Activated naive CD4-positive, alpha-beta T cell treated with Interleukin-2 at 50 U/mL for 16 hours (primary cell): Measurements from ENCODE around the gene GPR63.

Source experiments
- DNase-seq: peaks from one replicate; pipeline ENCODE4 v3.0.0-alpha.2; 2020

GPR63 gene

DNA sequence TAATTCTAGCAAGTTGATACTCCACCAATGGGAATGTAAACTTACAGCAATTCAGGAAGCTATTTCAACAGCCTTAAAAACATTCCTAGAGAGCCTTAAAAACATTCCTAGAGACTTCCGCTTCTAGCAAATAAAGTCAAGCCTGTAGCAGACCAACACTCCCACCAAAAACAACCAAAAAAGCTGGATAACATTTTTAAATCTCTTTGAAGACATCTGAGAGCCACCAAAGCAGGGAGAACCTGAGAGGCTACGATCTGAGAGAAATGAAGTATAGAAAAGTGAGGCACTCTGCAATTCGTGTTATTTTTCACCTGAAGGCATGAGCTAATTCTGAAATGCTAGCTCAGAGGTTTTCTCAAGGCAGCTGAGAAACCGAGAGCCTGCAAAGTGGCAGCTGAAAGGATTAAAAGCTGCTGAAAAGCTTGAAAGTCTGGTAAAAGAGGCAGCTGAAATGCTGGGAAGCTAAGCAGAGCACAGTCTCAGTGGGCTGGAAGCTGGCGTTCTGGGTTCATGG is 20.9 kb downstream of the GPR63 start:
- no peak for DNase-seq

DNA sequence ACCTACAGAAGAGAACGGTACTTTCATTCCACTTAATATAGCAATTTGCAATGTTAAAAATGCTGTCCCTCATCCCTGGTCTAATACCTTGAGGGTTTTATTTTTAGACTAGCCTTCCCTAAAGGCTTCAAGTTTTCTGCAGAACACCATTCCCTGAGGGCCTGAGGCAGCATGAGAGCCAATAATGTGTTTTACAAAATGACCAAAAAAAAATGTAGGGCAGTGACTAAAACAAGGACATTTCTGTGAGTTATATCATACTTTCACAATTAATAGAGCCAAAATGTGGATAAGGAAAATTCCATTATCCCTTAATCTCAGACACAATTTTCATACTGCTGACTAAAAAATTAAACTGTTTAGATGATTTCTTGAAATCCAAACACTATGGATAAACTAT is 22.7 kb downstream of the GPR63 start:
- no peak for DNase-seq

DNA sequence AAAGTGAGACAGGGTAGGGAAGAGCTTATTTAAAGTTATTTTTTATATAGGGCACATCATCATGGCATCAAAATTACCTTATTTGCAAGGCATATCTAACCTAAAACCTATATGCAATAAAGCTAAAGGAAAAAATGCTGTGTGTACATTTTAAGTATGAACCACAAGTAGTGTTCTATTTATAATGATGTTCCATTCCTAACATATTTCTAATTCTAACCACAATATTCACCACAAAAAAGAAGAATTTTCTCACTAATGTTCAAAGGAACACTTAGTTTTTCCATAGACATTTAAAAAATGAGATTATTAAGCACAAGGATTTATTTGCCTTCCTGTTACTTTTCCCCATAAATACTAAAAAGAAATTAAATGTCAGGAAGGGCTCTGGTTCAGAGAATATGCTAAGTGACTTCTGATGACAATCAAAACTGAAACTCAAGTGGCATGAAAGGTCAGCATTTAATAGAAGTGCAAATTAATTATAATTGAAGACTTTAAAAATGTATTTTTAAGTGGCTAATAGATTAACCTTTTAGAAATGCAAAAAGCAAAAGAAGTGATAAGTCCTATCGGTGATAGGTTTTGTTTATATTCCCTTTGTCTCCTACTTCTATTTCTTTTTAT is 25.1 kb downstream of the GPR63 start:
- DNase-seq: no peak

DNA sequence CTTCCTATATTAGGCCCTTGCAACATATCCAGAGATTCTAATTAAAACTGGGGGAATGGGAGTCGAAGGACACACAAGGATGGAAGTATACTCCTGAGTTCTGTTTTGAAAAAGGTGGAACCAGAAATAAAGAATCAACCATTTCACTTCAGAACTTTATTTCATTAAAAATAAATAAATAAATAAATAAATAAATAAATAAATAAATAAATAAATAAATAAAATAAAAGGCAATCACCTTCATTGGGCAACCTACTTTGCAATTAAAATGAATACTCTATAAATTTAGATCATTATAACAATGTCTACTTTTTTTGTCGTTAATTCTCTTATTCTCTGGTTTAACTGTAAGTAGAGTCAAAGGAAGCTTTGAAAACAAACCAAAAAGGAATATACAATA is 25.6 kb downstream of the GPR63 start:
- no peak for DNase-seq

DNA sequence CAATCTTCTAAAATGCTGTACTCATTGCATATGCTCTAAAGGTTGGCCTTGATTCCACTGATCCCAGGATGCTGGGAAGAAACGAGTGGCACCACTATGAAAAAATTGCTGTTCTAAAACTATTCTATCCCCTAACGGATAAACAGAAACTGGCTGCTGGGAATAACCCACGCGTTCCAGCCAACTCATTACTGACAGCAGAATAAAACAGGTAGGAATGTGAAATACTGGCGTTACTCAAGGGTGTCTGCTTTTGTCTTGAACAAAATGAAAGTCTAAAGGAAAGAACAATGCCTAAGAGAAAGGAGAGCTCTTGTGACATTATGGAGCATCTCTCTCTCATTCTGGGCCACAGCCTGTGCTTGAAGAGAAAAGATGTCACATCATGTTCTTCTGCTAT is 26.1 kb downstream of the GPR63 start:
- no peak for DNase-seq

DNA sequence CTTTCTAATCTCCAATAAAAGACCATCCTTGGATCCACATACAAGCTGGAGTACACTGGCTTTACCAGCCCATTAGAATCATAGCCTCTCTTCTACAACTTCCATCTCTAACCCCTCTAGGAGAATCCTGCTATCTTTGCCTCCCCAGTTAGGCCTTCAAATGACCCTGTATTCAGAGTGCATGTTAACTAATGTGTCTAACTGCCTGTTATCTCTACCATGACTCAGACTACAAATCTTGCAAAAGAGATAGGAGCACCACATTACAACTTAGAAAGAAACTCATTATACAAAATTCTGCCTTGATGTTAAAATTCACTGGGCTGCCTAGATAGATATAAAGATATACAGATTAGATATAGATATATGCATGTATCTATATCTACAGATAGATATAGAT is 28.2 kb downstream of the GPR63 start:
- DNase-seq: no peak

DNA sequence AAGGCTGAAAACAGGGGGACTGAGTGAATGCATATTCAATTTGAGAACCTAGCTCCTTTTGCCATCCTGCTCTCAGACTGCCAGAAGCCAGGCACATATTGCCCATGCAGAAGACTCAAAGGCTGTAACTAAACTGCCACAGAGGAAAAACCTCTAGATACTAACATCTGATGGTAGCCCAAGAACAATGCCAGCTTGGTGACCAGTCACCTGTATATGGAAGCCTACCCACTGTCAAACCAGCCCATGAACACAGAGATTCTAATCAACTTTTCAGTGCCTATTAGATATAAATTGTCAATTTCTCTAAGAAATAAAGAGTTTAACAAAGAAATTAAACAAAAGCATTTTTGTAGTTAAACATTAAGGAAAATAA is 34.2 kb downstream of the GPR63 start:
- no peak for DNase-seq

DNA sequence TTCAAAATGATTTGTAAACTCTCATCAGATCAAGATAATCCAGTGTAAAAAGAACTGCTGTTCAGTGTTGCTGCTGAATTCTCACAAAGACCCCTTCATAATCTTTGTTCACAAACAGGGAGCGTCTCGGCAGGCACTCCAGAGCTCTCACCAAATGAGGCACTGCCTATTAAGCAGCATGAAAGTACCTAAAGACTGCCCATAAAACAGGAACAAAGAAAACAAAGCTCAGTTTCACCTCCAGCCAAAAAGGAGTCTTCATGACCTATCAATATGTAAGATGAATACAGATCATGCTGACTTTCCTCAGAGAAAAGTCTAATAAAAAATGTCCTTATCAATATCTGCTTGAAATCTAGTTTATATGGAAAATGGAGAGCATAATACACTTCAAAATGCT is 41.8 kb downstream of the GPR63 start:
- no peak for DNase-seq

DNA sequence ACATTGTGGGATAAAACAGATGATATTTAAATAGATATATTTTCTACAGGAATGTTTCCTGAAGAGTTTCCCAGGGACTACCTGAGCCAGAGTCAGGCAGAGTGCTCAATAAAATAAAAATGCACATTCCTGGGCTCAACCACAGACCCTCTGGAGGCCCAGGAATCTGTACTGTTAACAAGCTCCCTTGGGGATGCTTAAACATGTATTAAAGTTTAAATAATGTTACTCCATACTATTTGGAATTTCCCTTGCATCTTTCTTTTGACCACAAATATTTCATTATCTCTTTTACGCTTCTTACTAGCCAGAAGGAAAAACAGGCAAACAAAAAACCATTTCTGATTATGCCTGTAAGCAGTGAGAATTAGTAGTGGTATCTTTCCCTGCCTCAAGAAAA is 42.3 kb downstream of the GPR63 start:
- DNase-seq: no peak

DNA sequence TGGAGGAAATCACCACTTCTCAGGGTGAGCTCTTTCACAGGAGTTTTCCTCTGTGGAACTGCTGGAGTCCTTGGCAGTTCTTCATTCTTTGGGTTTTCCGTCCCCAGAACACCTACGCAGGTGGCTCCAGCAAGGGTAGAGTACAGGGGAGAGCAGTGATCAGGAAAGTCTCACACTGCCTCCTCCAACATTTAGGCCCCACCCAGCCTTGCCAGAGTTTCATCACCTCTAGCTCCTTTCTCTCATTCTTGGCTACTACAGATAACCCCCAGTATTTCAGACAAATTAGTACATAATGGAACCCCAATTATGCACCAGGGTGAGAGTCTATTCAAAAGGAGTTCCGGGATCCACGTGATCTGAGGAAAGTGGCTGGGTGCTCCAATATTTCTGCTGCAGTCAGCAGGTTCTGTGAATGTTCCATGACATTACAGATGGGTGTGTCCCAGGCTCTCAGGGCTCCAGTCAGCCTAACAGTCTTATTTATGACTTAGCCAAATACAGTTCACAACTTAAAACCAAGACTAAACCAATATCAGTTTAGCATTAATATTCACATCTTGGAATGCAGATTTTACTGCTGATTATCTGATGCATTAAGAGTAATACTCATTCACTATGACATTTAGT is 44.6 kb downstream of the GPR63 start:
- no peak for DNase-seq

DNA sequence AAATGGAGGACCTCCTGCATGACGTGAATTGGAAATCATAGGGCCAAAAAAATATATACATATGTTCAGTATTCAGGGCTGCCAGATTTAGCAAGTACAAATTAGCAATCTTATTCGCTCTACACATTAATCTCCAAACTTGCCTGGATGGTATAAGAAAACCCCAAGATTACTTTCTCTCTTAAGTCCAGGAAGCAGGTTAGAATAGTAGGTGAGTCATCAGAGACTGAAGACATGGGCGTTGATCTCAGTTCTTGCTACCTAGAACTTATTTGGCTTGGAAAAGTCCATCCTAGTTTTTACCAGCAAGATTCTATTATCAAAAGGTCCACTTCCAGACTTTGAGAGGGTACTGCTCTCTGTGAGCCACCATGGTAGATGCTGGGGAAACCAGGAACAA is 47.4 kb downstream of the GPR63 start:
- no peak for DNase-seq

DNA sequence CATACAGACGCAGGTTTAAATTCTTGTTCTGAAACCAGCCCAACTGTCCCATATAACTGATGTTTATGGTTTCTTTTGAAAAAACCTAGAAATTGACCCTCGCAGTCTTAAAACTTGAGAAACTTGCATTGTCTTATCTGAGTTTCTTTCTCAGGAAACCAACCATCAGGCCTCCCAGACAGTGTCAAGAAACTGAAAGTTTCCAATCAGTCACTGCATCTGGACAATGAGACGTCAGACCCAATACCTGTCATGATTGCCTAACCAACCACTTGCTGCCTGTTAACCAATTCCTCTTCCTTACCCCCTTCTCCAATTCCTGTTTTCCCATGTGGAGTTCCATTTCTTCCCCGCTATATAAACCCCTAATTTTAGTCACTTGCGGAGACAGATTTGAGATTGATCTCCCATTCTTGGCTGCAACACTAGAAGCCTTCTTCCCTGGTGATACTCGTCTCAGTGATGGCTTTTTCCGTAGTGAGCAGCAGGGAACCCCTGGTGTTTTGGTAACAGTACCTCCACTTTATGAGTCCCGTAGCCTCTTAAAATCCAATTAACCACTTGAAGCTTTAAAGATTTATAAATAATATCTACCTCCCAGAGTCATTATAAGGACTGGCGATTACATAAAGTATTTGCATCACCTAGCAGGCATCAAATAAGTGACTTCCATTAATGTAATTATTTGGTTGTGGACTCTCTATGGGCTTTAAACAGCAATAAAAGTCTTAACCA is 49.3 kb downstream of the GPR63 start:
- DNase-seq: no peak

DNA sequence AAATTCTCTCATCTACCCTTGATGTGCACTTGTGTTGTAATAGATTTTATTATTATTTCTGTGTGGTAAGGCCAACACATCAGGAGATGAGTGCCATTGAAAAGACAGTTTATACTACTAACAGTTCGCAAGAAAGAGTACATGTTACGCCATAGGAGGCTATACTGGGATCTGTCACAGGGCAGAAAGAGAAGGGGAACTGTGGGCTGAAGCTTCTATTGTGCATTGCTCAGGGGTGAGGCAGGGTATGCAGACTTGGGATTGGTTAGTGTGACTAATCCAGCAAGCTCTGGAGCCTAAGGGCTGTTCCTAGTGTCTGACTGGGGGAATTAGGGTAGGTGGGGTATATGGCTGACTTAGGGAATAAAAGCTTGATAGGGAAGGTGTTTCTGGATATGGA is 50.9 kb downstream of the GPR63 start:
- DNase-seq: no peak

DNA sequence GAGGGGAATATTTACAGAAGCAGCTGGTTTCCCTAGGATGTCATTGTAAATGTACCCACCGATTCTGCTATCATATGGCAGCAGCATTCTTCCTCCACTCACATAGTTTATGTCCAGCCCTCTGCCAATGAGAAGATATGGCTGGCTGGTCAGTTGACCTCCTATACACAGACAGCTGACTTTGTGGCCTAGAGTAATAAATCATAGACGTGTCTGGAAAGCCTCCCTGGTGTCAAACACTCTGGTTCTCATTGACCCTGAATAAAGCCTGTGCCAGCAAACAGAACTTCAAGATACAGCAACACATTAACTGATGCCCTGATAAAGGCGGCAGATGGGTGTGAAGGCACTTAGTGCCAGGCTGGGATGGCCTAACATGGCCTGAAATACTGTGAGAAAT is 52.6 kb downstream of the GPR63 start:
- DNase-seq: no peak

DNA sequence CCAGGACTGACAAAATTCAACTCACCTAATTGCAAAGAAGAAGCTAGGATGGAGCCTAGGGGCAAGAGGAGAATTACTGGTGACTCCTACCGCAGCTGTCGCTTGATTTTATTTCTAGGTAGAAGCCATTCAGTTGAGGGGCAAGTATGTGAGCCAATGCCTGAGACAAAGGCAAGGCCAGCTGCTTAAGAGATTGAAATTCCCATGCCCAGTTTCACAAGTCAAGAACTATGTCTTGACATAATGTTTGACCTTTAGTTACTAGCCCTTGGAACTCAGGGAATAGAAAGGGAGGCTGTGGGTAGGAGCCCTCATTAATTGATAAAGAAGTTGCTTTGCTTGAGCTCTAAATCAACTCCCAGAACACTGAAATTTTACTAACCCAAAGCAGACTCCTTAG is 54.0 kb downstream of the GPR63 start:
- DNase-seq: no peak

DNA sequence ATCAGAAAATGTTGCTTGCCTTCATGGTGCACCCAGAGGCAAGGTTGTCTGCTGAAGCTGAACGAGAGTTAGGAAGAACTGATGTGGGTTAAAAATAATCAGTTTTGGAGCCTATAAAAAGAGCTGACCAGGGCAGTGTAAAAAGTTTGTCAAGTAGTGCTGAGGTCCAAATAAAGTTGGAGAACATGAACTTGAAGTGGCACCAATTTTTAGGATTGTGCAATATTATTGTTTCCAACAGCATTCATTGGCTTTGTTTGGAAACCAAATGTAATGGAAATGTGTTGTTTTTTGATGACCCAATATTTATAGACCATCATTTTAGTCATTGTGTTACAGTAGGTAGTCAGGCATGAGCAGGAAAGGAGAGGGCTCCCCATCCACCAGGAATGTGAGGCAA is 55.7 kb downstream of the GPR63 start:
- DNase-seq: no peak

DNA sequence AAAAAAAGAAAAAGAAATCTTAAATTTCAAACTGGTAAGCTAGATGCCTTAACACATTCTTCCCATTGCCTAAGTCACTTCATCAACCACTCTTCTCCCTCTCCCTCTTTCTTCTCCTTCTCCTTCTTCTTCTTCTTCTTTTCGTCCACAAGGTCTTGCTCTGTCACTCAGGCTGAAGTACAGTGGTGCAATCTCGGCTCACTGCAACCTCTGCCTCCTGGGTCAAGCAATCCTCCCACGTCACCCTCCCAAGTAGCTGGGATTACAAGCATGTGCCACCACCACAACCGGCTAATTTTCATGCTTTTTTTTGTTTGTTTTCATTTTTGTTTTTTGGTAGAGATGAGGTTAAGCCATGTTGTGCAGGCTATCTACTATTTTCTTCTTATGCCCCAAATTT is 60.2 kb downstream of the GPR63 start:
- DNase-seq: no peak

DNA sequence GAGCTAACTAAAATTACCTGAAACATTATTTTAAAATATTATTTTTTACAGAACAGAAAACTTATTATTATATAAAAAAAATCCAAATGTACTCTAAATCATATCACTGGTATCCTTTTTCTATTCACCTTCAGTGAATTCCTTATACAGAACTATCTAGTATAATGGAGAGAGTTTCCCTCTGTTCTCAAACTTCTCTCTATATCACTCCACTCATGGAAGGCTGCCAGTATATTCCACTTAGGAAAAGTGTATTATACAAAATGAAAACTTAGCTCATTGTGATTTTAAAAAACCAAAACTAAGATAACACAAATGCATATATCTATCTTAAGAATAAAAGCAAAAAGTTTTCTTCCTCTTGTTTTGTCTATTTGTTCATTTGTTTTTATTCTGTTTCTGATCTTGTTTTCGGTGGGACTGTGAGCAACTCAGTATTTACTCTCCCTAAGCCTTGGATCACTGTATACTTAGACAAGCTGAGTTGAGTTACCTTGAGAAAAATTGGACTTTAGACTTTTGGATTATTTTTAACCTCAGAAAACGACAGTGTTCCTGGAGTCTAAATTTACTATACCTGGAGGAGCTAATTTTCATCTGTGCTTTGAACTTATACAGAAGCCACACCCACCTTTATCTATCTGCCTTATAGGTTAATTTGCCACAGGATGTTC is 61.4 kb downstream of the GPR63 start:
- DNase-seq: no peak

DNA sequence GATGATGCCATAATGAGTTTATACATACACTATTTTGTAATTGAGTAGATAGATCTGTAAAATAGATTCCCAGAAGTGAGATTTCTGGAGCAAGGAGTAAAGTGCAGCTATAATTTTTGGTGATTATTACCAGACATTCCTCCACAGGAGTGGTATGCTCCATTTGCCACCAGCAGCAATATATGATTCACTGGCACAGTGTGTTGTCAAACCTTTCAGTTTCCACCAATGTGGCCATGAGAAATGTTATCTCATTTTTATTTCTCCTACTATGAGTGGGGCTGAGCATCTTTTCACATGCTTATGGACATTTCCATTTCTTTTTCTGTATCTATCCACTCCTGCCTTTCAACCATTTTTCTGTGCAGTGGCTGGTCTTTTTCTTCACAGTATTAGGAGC is 70.5 kb downstream of the GPR63 start:
- no peak for DNase-seq

DNA sequence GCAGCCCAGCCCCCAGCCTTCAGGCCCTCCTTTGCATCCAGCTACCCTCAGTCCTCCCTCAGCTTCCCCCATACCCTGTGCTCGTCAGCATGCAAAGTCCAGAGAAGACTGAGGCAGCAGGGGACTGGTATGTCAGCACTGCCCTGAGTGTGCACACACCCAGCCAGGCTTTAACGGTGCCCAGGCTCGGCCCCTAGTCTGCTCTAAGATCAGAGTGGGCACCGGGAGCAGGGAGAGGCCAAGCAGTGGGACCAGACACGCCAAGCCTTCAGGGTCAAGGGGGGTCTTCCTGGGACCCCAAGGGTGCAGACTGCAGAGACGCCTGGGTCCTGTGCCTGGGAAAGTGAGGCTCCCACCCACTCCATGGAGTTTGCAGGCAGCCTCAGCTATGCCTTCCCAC is 74.7 kb downstream of the GPR63 start:
- no peak for DNase-seq

DNA sequence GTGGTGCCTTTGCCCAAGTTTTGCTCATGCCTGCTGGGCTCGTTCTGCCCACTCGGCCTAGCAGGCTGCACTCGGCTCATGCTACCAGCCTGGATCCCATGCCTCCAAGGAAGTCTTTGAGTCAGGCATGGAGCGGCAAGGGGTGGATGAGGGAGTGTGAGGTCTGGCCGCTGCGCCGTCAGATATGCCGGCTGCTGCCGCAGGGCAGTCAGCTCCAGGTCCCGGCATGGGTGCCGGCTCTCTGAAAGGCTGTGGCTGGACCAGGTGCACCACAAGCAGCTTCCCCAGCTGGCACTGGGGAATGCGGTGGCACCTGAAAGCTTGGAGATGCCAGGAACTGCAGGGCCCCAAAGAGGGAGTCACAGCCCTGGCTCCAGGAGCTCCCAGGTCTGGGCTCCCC is 75.5 kb downstream of the GPR63 start:
- DNase-seq: no peak

DNA sequence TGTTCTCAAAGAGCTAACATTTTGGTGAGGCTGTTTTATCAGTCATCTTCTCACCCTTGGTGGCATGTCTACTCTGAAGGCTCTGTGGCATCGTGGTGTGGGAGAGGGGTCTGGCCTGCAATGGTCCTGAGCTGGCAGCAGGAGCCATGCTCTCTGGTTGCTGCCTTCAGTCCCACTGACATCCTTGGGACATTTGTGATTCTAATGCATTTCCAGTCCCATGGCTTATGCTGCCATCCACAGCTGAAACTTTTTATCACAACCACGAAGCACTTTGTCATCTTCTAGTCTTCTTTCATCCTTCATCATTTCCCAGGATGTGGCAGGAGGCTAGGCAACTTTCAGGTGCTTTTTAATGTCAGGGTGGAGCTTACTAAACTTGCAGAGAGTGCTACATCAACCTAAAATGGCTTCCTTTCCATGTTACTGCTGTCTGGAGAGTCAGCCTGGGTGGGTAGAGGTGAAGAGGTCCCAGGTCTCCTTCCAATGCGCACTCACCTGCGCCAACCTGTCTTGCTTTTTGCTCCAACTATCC is 77.1 kb downstream of the GPR63 start:
- no peak for DNase-seq

DNA sequence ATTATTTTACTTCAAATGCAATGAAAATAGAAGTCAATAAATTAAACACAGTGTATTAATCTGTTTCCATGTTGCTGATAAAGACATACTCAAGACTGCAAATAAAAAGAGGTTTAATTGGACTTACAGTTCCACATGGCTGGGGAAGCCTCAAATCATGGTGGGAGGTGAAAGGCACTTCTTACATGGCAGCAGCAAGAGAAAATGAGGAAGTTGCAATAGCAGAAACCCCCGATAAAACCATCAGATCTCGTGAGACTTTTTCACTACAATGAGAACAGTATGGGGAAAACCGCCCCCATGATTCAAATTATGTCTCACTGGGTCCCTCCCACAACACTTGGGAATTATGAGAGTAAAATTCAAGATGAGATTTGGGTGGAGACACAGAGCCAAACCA is 82.2 kb downstream of the GPR63 start:
- DNase-seq: no peak

DNA sequence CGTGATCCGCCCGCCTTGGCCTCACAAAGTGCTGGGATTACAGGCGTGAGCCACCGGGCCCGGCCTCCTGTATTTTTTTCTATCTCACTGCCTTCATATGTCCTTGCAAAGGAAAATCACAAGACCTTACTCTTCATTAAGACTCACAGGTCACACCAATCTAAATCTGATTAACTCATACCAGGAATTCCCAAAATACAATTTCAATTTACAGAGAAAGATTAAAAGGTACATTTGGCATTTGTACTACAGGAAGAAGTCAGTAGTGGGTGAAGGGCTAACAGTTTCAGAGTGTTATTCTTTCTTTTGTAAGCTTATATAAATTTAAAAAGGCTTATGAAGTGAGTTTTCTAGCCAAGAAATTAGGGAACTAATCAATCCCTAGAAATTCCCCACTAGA is 87.4 kb downstream of the GPR63 start:
- DNase-seq: no peak
